Activated CD8-positive, alpha-beta memory T cell treated with anti-CD3 and anti-CD28 coated beads for 24 hours (primary cell): ENCODE data around the gene PHF20.
"Not testable (repeated sequence)": the region's sequence is repeated elsewhere in the genome, so short reads cannot be mapped to it uniquely, and the experiment has no call there.

Experiments
- DNase-seq: peaks from one replicate; pipeline ENCODE4 v3.0.0-alpha.2; 2020

The PHF20 gene

GRCh38 chr20:35985806-35986205 lies 214.0 kb downstream of the PHF20 start:
- no peak for DNase-seq

- no peak for DNase-seq
Measured at GRCh38 chr20:35988910-35989463, 217.2 kb downstream of the PHF20 start.

- DNase-seq, result no peak
Measured at GRCh38 chr20:35991142-35991771, 219.4 kb downstream of the PHF20 start.

- DNase-seq, result peak; percentile 63
Measured at GRCh38 chr20:35992713-35993335, 221.0 kb downstream of the PHF20 start.

- peak; percentile 91 for DNase-seq
Measured at GRCh38 chr20:35994994-35995453, 223.2 kb downstream of the PHF20 start.

- DNase-seq, result not testable (repeated sequence)
Measured at GRCh38 chr20:35996492-35996891, 224.7 kb downstream of the PHF20 start.
